Measurements from ENCODE around the gene SULF2. TPM values are rescaled to one million over a fixed set of nuclear protein-coding genes. Genes with fewer than 3 reads are reported as not detected.
"Not testable (repeated sequence)": the region's sequence is repeated elsewhere in the genome, so short reads cannot be mapped to it uniquely, and the experiment has no call there.

Gene SULF2
- total RNA-seq, 1 experiment from 2014 or later = 3.9 TPM

GRCh38 chr20:47805951-47806350 lies 20.7 kb upstream of the SULF2 start:
- no peak for DNase-seq (ENCODE audit: extremely low read depth, low read depth)

GRCh38 chr20:47804972-47805371 lies 19.7 kb upstream of the SULF2 start:
- DNase-seq (ENCODE audit: extremely low read depth, low read depth) = not testable (repeated sequence)

GRCh38 chr20:47804224-47804825 lies 19.0 kb upstream of the SULF2 start:
- DNase-seq (ENCODE audit: extremely low read depth, low read depth) = not testable (repeated sequence)

- DNase-seq (ENCODE audit: extremely low read depth, low read depth) = no peak
Observed at GRCh38 chr20:47802975-47803374, 17.7 kb upstream of the SULF2 start.

GRCh38 chr20:47802226-47802920 lies 17.1 kb upstream of the SULF2 start:
- no peak for DNase-seq (ENCODE audit: extremely low read depth, low read depth)

- DNase-seq (ENCODE audit: extremely low read depth, low read depth) = no peak
Observed at GRCh38 chr20:47801759-47802158, 16.5 kb upstream of the SULF2 start.

- no peak for DNase-seq (ENCODE audit: extremely low read depth, low read depth)
Observed at GRCh38 chr20:47801079-47801478, 15.8 kb upstream of the SULF2 start.

GRCh38 chr20:47800623-47801022 lies 15.3 kb upstream of the SULF2 start:
- no peak for DNase-seq (ENCODE audit: extremely low read depth, low read depth)

- no peak for DNase-seq (ENCODE audit: extremely low read depth, low read depth)
Observed at GRCh38 chr20:47799116-47799715, 13.9 kb upstream of the SULF2 start.

- no peak for DNase-seq (ENCODE audit: extremely low read depth, low read depth)
Observed at GRCh38 chr20:47796971-47797370, 11.7 kb upstream of the SULF2 start.

- no peak for DNase-seq (ENCODE audit: extremely low read depth, low read depth)
Observed at GRCh38 chr20:47795214-47795907, 10.1 kb upstream of the SULF2 start.

GRCh38 chr20:47794264-47794663 lies 9.0 kb upstream of the SULF2 start:
- not testable (repeated sequence) for DNase-seq (ENCODE audit: extremely low read depth, low read depth)

GRCh38 chr20:47792021-47792618 lies 6.8 kb upstream of the SULF2 start:
- no peak for DNase-seq (ENCODE audit: extremely low read depth, low read depth)

- no peak for DNase-seq (ENCODE audit: extremely low read depth, low read depth)
Observed at GRCh38 chr20:47791084-47791599, 5.9 kb upstream of the SULF2 start.

GRCh38 chr20:47790580-47790965 lies 5.3 kb upstream of the SULF2 start:
- no peak for DNase-seq (ENCODE audit: extremely low read depth, low read depth)

- no peak for DNase-seq (ENCODE audit: extremely low read depth, low read depth)
Observed at GRCh38 chr20:47789764-47790579, 4.7 kb upstream of the SULF2 start.

- DNase-seq (ENCODE audit: extremely low read depth, low read depth) = no peak
Observed at GRCh38 chr20:47789081-47789763, 3.9 kb upstream of the SULF2 start.

- DNase-seq (ENCODE audit: extremely low read depth, low read depth) = no peak
Observed at GRCh38 chr20:47788741-47789080, 3.4 kb upstream of the SULF2 start.

- DNase-seq (ENCODE audit: extremely low read depth, low read depth) = no peak
Observed at GRCh38 chr20:47786765-47787107, 1.5 kb upstream of the SULF2 start.
